K562 (cell line): ENCODE data around the gene SUMF1.

Source experiments
- CREB3L1 ChIP-seq: fragments of 450-650 bp; IDR thresholded peaks from 2 replicates; pipeline ENCODE4 v1.6.1; 2014; ENCODE audit warnings: low read depth, mild to moderate bottlenecking, moderate library complexity, borderline replicate concordance
- HBP1 ChIP-seq: fragments of 450-650 bp; formaldehyde crosslinking; IDR thresholded peaks from 2 replicates; pipeline ENCODE4 v1.4.0; 2022; ENCODE audit warnings: missing genetic modification characterization
- NCOA2 ChIP-seq, 2 experiments: fragments of 450-650 bp; IDR thresholded peaks; 2 replicates each; pipeline ENCODE4 v1.6.1; 2018; ENCODE audit warnings: mild to moderate bottlenecking in 2 of 2, moderate library complexity in 1 of 2; ENCODE audit not compliant: partially characterized antibody in 2 of 2
- PBX2 ChIP-seq, 2 experiments: IDR thresholded peaks in 1 of 2; conservative IDR thresholded peaks in 1 of 2; 2 replicates each; pipeline ENCODE4 v1.6.1; 2016; ENCODE audit warnings: low read depth in 2 of 2, mild to moderate bottlenecking in 1 of 2, missing compliant biosample characterization in 1 of 2, missing genetic modification characterization in 1 of 2, moderate library complexity in 1 of 2
- POLR2AphosphoS5 ChIP-seq: IDR thresholded peaks from 2 replicates; pipeline ENCODE4 v1.6.1; 2011; ENCODE audit warnings: mild to moderate bottlenecking, low read depth, low read length, moderate library complexity; ENCODE audit not compliant: control insufficient read depth, insufficient read depth
- RBFOX2 ChIP-seq: fragments of 200-400 bp; formaldehyde crosslinking; IDR thresholded peaks from 2 replicates; pipeline ENCODE4 v1.6.1; 2017; ENCODE audit warnings: low read depth, mild to moderate bottlenecking, low read length, moderate library complexity
- ZNF23 ChIP-seq: fragments of 250-450 bp; sonication (Bioruptor Pico); IDR thresholded peaks from 2 replicates; pipeline ENCODE4 v1.4.0; 2020; ENCODE audit warnings: mild to moderate bottlenecking
- ZNF589 ChIP-seq: fragments of 200-800 bp; sonication (Bioruptor generic); IDR thresholded peaks from 2 replicates; pipeline ENCODE4 v1.6.1; 2016; ENCODE audit warnings: low read depth, missing genetic modification characterization, missing compliant biosample characterization
- TF ChIP-seq, protein P1 (sequence below), 3 experiments: IDR thresholded peaks in 2 of 3; conservative IDR thresholded peaks in 1 of 3; 2 replicates each; pipeline ENCODE4 v1.5.1; 2011 to 2012; ENCODE audit warnings: low read length in 3 of 3, mild to moderate bottlenecking in 3 of 3, control low read depth in 2 of 3, improper control_type of control experiment in 1 of 3, inconsistent platforms in 1 of 3, low read depth in 1 of 3, mixed read lengths in 1 of 3, moderate library complexity in 1 of 3; ENCODE audit not compliant: insufficient read depth in 2 of 3
- TF ChIP-seq, protein P2 (sequence below): fragments of 450-650 bp; IDR thresholded peaks from 2 replicates; pipeline ENCODE4 v1.6.1; 2017; ENCODE audit warnings: antibody characterized with exemption

- TF ChIP-seq, protein P1, sequence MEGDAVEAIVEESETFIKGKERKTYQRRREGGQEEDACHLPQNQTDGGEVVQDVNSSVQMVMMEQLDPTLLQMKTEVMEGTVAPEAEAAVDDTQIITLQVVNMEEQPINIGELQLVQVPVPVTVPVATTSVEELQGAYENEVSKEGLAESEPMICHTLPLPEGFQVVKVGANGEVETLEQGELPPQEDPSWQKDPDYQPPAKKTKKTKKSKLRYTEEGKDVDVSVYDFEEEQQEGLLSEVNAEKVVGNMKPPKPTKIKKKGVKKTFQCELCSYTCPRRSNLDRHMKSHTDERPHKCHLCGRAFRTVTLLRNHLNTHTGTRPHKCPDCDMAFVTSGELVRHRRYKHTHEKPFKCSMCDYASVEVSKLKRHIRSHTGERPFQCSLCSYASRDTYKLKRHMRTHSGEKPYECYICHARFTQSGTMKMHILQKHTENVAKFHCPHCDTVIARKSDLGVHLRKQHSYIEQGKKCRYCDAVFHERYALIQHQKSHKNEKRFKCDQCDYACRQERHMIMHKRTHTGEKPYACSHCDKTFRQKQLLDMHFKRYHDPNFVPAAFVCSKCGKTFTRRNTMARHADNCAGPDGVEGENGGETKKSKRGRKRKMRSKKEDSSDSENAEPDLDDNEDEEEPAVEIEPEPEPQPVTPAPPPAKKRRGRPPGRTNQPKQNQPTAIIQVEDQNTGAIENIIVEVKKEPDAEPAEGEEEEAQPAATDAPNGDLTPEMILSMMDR (IDR thresholded peaks at IDR 0.05 in 2 of 3, conservative IDR thresholded peaks at IDR 0.05 in 1 of 3; ENCODE audit: insufficient read depth in 2 of 3, low read depth in 1 of 3, low read length in 3 of 3) = no peak
- TF ChIP-seq CREB3L1 (no peak), RBFOX2 (no peak), NCOA2 (IDR thresholded peaks at IDR 0.05; ENCODE audit: partially characterized antibody in 2 of 2) (no peak), HBP1 (no peak), ZNF23 (CRISPR knock-in tag) (no peak), PBX2 (CRISPR knock-in tag; IDR thresholded peaks at IDR 0.05; ENCODE audit: low read depth) (no peak), PBX2 (tag; conservative IDR thresholded peaks at IDR 0.05; ENCODE audit: low read depth) (no peak), ZNF589 (no peak), POLR2AphosphoS5 (no peak)
- TF ChIP-seq, protein P2, sequence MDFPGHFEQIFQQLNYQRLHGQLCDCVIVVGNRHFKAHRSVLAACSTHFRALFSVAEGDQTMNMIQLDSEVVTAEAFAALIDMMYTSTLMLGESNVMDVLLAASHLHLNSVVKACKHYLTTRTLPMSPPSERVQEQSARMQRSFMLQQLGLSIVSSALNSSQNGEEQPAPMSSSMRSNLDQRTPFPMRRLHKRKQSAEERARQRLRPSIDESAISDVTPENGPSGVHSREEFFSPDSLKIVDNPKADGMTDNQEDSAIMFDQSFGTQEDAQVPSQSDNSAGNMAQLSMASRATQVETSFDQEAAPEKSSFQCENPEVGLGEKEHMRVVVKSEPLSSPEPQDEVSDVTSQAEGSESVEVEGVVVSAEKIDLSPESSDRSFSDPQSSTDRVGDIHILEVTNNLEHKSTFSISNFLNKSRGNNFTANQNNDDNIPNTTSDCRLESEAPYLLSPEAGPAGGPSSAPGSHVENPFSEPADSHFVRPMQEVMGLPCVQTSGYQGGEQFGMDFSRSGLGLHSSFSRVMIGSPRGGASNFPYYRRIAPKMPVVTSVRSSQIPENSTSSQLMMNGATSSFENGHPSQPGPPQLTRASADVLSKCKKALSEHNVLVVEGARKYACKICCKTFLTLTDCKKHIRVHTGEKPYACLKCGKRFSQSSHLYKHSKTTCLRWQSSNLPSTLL = no peak
Observed at GRCh38 chr3:4408958-4409357, 58.1 kb downstream of the SUMF1 start.
